GM19193 (cell line): Measurements from ENCODE around the gene PDIA6.

Experiments
- POLR2A ChIP-seq: IDR thresholded peaks from 4 replicates; pipeline ENCODE4 v1.6.1; 2011; ENCODE audit not compliant: insufficient read depth, insufficient read length; ENCODE audit errors: extremely low read depth

Gene PDIA6

GRCh38 chr2:10768063-10768507 is 44.5 kb downstream of the PDIA6 start:
- TF ChIP-seq POLR2A, result no peak

GRCh38 chr2:10765914-10766313 is 46.7 kb downstream of the PDIA6 start:
- TF ChIP-seq POLR2A, result no peak

DNA sequence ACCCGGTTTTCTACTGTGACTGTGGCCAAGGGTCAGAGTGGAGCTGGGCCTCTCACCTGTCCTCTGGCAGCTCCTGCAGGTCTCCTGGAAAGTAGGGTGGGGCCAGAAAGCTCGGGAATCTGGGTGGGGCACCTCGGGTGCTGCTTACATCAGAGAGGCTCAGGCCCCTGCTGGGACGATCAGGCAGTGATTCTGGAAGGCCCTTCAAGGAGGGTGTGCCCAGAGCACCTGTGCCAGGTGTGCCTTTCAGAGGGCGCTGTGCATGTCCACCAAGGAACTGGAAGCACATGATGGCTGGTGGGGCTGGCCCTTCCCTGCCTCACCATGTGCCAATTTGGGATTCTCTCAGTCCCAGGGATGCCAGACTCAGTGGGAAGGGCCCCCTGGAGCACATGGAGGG is 47.1 kb downstream of the PDIA6 start:
- no peak for TF ChIP-seq POLR2A

DNA sequence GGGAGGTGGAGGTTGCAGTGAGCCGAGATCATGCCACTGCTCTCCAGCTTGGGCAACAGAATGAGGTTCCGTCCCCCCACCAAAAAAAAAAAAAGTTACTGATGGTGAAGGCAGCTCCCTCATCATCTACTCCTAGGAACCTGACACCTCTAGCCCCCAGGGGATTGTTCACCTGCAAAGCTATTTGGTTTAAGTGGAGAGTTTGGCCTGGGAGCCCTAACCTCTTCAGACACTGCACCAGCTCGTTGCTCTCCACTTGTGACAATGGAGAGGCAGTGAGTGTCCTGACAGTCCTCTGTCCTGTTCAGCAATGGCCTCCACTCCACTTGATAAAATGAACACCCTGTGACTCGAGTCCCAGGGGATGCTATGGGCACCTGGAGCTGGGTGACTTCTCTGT is 47.7 kb downstream of the PDIA6 start:
- no peak for TF ChIP-seq POLR2A

- TF ChIP-seq POLR2A, result no peak
Observed at GRCh38 chr2:10764096-10764785, 48.3 kb downstream of the PDIA6 start.

DNA sequence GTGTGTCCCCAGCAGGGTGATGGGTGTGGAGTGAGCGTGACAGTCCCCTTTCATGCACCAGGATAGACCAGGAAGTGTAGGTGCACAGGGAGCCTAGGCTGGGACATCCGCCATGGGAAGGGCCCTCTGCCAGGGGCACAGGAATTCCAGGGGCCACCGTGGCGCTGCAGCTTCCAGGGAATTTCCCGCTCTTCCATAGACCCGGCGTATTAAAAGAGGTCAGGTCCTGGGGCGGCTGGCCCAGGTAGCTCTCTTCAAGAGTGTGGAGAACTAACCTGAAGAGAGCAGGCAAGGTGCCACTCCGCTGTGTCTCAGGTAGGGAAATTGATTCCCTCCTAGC is 49.2 kb downstream of the PDIA6 start:
- TF ChIP-seq POLR2A, result no peak

DNA sequence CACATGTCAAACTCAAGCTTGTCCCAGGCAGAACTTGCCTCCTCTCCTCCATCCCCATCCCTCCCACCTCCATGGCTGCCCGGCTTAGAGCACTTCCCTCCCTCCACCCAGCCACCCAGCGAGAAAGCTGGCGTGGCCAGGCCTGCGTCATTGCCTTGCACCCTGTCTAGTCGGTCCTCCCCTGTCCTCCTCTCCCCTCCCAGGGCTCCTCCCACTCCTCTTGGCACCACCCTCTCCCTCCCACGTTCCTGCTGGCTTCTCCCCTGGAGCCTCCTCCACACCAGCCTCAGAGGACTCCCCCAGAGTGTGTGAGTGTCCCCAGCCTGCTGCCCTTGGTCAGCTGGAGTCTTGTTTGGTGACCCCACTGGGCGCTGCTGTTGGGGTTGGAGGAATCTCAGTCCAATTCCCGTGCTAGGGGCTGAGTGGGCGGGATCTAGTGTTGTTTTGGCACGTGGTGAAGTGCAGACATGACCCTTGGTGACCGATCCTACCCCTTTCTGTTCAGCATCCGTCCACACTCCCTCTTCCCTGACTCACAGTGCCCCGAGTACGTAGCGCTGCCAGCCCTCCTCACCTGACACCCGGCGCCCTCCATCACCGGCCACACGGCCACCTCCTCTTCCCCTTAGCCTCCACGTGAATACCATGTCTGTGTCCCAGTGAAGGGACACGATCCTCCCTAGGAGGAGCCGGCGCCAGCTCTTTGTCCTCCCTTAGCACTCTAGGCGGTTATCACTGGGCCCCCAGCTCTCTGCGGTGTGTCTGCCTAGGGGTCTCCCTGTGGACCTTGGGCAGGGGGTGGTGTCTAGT is 49.7 kb downstream of the PDIA6 start:
- TF ChIP-seq POLR2A, result no peak

DNA sequence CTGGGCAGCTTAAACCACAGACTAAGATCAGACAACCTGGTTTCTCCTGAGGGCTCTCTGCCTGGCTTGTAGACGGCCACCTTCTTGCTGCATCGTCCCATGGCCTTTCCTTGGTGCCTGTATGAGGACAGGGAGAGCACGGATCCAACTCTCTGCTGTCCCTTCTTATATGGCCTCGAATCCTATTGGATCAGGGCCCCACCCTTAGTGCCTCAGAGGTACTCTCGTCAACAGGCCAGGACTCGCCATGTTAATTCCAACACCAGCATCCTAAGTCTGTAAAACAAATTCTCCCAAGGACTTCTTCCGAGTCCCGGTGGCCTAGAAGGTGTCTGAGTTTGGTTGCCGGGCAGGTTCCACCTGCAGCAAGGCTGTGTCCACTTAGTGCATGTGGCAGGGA is 51.0 kb downstream of the PDIA6 start:
- no peak for TF ChIP-seq POLR2A

DNA sequence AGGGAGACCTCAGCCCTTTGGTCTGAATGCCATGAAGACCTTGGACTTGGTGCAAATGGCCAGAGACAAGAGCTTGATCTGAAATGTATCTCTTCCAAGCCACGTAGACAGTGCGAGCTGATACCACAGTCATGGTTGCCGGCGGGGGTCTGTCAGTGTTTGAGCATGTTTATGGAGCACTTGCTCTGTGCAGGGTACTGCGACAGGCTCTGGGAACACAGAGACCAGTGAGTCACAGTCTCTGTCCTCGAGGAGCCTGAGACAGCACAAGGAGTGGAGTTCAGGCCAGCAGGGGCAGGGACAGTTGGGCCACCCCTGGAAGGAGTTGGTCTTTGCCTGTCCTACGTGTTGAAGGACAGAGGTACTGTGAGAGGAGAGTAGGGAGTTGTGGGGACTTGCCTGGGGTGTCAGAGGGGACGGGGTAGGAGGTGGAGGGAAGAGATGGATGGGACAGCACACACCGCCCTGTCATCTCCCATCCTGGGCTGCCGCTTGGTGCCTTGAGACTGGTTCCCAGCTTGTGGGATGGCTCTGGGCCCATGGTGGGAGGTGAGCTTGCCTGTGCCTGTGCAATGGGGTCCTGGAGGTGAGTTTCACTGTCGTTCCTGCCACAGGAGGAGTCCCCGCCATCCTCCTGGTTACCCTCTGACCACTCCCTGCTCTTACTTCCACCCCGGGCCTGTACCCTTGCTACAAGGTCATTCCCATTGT is 51.6 kb downstream of the PDIA6 start:
- no peak for TF ChIP-seq POLR2A

- TF ChIP-seq POLR2A, result no peak
Observed at GRCh38 chr2:10759151-10759714, 53.4 kb downstream of the PDIA6 start.

- TF ChIP-seq POLR2A, result no peak
Observed at GRCh38 chr2:10757814-10758286, 54.7 kb downstream of the PDIA6 start.

- no peak for TF ChIP-seq POLR2A
Observed at GRCh38 chr2:10755621-10756020, 57.0 kb downstream of the PDIA6 start.

- TF ChIP-seq POLR2A, result no peak
Observed at GRCh38 chr2:10753876-10754275, 58.7 kb downstream of the PDIA6 start.

GRCh38 chr2:10753156-10753555 is 59.4 kb downstream of the PDIA6 start:
- TF ChIP-seq POLR2A, result no peak

DNA sequence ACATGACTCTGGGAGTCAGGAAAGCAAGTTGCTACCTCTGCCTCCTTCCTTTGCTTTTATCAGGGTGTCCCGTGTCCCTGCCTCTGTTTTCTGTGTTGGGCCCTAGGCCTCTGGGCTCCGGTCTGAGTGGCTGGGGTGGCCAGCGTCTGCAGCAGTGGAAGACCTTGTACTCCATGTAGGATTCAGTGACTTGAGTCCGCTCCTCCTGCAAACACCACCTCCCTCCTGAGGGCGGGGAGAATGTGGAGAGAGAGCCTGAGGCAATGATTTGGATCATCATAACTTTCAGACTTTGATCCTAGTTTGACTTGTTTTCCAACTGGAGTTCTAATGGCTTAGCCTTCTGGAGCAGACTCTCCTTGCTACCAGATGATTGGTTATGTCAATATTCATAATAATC is 60.3 kb downstream of the PDIA6 start:
- TF ChIP-seq POLR2A, result no peak
